ENCODE results near the gene FXYD5.

DNA sequence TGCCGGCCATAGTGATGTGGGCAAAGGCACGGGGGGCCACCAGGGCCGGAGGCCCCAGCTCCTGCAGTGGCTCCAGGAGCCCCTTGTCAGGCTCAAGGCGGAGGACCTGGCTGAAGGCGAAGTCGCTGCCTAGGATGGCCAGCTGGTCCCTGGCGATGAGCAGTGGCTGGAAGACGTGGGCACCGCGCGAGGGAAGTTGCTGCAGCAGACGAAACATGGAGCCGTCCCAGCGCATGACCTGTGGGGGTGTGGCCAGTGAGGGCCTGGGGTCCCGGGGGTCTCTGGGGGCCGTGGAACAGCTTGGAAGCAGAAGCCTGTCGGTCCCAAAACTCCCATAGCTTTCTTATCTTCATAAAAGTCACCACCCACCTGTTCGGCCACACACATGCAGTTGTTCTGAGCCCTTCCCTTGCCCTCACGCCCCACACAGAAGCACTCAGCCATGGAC, 29.2 kb upstream of the FXYD5 start:
- TF ChIP-seq, protein P1, sequence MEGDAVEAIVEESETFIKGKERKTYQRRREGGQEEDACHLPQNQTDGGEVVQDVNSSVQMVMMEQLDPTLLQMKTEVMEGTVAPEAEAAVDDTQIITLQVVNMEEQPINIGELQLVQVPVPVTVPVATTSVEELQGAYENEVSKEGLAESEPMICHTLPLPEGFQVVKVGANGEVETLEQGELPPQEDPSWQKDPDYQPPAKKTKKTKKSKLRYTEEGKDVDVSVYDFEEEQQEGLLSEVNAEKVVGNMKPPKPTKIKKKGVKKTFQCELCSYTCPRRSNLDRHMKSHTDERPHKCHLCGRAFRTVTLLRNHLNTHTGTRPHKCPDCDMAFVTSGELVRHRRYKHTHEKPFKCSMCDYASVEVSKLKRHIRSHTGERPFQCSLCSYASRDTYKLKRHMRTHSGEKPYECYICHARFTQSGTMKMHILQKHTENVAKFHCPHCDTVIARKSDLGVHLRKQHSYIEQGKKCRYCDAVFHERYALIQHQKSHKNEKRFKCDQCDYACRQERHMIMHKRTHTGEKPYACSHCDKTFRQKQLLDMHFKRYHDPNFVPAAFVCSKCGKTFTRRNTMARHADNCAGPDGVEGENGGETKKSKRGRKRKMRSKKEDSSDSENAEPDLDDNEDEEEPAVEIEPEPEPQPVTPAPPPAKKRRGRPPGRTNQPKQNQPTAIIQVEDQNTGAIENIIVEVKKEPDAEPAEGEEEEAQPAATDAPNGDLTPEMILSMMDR (IDR thresholded peaks at IDR 0.05): no peak
- no peak for TF ChIP-seq POLR2AphosphoS5 (IDR thresholded peaks at IDR 0.05)
